ENCODE measurements around the gene EIF2S3B.

Gene EIF2S3B

DNA sequence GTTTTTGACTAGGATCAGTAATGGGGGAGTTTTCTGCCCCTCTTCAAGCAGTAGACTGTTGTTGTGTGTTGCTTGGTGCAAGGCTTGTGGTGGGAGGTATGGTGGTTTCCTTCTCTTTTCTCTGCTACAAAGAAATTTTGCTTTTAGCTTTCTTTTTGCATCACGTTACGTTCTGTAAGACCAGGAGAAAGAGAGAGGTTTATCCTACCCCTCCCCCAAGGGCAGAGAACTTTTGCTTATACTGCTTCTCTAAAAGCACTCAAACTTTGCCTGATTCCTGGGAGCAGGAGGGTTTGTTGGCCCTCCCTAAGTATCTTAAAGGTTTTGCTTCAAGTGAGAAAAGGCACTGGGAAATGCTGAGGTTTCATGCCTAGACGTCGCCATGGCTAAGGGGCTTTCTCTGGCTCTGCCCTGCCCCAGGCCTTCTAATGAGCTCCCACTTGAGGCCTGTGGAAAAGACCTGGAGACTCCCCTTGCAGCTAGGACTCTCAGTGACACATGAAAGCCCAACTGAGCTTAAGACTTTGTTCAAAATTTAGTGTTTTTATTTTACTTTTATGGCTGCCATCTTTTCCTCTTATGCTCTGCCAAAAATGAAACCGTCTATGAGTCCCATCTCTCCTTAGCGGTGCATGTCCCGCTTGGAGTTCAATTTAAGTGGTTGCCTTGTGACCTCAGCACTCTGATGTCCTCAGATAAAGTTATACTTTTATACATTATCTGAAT is 49.2 kb downstream of the EIF2S3B start:
- no peak for DNase-seq

GRCh38 chr12:10557329-10557728 is 51.6 kb downstream of the EIF2S3B start:
- no peak for DNase-seq

- DNase-seq = no peak
Observed at GRCh38 chr12:10557766-10558165, 52.1 kb downstream of the EIF2S3B start.
